Measurements from ENCODE around the gene CCDC175.

CCDC175 gene

DNA sequence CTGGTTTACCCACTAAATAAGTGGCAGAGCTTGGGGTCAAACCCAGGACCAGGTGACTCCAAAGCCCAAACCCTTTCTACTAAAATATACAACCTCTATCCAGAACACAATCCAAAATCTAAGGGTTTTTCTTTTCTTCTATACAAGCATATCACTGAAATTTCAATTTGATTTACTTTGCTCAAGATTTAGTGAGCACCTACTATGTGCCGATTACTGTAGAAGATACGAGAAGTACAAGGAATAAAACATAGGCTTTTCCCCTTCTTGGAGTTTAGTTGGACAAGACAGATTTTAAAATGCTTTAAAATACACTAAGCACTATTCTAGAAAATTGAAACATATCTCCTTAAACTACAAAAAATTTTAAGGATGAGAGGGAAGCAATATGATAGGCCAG is 95.2 kb downstream of the CCDC175 start:
- DNase-seq: no peak

DNA sequence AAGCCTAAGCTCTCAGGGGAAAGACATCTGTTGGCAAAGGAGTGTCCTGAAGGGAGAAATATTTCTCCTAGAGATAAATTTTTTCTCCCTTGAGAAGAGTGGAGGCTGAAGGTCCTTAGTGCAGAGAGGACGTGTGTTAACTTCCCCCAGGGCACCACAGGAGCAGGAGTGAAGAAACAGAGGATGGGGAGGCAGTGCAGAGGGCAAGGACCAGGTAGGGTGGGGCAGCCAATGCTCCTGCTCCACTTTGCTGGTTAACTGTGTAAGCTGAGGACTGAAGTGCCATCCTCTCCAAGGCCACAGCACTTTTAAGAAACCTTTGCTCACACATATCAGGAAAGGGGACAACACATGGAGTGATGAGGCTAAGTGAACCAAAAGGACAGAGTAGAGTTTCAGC is 96.4 kb downstream of the CCDC175 start:
- no peak for DNase-seq

DNA sequence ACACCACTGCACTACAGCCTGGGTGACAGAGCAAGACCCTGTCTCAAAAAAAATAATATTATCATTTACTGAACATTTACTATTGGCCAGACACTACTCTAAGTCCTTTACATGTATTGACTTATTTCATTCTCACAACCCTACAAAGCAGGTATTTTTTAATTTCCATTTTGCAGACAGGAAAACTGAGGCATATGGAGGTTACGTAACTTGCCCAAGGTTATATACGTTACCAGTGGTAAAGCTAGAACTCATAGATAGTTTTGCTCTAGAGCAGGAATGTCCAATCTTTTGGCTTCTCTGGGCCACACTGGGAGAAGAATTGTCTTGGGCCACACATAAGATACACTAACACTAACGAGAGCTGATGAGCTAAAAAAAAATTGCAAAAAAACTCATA is 98.1 kb downstream of the CCDC175 start:
- no peak for DNase-seq

DNA sequence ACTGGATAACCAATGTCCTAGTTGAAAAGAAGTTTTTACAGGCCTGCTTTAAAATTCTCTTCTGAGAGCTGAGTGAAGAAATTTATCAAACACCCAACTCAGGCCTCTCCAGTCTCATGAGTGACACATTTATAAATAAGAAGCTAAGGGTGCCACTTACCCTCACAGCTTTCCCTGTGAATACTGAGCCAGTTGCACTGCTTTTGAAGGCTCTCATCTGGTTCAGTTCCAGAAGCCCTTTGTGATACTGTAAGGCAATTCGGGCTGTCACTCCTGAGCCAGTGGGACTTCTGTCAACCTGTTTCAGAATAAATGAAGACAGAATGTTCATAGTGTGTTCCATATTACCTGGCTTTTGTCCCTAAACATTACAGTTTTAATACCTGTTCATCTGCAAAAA is 100.9 kb downstream of the CCDC175 start:
- DNase-seq: no peak

GRCh38 chr14:59474172-59474571 is 102.4 kb downstream of the CCDC175 start:
- no peak for DNase-seq

- no peak for DNase-seq
These were observed 111.1 kb downstream of the CCDC175 start, which contains the start of gene GPR135 for GRCh38 chr14:59465316-59466135. Gene GPR135, minus strand, starts transcription at chr14:59465380. Its CDS starts 154 bp downstream, at chr14:59465226.

DNA sequence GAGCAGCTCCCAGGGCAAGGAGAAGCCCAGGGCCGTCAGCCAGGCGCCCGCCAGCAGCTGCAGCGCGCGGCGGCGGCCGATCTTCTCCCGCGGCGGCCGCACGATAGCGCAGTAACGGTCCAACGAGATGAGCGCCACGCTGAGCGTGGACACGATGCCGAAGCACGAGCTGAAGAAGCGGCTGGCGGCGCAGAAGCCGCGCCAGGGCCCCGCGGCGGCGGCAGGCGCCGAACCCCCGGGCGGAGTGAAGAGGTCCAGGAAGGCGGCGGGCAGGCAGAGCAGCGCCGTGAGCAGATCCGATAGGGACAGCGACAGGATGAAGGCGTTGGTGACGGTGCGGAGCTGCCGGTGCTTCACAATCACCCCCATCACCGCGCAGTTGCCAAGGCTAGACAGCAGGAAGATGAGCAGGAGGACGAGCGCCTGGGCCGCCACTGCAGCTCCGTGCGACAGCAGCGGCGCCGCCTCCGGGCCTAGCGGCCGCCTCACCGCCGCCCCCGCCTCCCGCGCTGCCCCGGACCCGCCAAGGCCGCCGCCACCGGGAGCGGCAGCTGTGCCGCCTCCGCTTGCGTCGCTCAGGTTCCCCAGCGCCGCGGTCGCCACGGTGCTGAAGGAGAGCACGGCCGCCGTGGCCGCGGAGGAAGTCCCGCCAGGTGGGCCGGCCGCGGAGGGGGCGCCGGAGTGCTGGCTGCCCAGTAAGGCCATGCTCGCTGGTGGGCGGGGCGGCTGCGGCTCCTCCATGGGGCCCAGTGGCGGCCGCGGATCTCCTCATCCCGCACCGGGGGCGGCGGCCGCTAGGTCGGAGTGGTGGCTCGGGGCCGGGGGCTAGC is 111.9 kb downstream of the CCDC175 start:
- peak; percentile 51 to 57 for DNase-seq

DNA sequence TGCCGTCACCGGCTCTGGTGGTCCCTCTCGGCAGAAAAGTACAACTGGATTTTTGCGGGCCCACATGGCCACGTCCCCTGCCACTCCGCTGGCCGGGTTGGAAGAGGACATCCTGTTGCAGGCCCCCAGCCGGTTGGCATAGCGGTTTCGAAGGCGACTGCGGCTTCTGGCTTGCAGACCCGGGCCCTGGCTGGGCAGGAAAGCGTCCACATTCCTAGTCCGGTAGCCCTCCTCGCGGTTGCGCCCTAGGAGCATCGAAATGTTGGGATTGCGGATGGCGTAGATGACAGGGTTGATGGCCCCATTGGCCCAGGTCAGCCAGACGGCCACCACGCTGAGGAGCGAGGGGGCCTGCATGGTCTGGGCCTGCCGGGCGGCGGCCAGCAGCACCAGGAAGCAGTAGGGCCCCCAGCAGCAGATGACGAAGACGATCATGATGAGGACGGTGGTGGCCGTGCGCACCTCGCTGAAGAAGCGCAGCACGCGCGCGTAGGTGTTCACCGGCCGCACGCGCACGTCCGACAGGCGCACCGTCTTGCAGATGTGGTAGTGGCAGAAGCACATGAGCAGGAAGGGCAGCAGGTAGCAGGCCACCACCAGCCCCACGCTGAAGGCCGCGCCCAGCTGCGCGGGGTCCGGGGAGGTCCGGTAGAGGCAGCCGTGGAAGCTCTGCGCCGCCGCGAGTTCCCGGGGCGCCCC is 112.7 kb downstream of the CCDC175 start:
- DNase-seq: no peak

DNA sequence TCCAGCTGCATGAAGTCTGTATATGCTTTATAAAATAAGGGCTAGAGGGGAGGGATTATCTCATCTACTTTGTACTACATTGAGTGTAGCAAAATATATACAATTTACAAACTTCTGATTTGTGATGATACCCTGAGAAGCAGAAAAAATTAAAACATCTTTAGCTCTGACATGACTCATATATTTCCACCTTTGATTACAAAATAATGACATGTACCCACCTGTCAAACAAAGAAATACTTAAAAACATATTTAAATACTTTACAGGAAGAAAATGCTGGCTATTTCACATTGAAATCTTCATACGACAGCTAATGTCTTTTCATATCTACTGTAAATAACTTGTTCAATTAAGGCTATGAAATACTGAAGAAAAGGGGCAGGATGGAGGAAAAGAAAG is 114.7 kb downstream of the CCDC175 start:
- no peak for DNase-seq

GRCh38 chr14:59460378-59460777 is 116.2 kb downstream of the CCDC175 start:
- DNase-seq: no peak

- no peak for DNase-seq
These were observed 118.1 kb downstream of the CCDC175 start for GRCh38 chr14:59458486-59458885.

DNA sequence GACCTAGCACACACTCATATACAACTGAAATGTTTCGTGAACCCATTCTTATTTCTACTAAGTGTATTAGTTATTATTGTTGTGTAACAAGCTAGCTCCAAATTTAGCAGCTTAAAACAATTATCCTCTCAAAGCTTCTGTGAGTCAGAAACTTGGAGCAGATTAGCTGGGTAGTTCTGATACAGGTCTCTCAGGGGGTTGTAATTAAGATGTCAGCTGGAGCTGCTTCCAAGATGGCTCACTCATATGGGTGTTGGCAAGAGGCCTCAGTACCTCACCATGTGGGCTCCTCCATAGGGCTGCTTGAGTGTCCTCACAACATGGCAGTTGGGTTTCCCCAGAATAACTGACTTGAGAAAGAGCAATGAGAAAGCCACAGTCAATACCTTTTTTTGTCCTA is 121.2 kb downstream of the CCDC175 start:
- DNase-seq: no peak

All from NCI-H187 (cell line).